Esophagus muscularis mucosa (tissue), 4 donors: Measurements from ENCODE around the gene ACSS1. TPM values are rescaled to one million over a fixed set of nuclear protein-coding genes. Genes with fewer than 3 reads are reported as not detected.

Experiments
- DNase-seq: peaks from one replicate; pipeline ENCODE4 v3.0.0-alpha.2; 2017; ENCODE audit errors: extremely low spot score
- H3K27ac ChIP-seq, 4 donors: fragments of 200-600 bp; sonication (generic); replicated peaks in 1 of 4; 1 replicate in 3 of 4; 2 replicates in 1 of 4; pipeline ENCODE4 v1.5.1; 2016 to 2019; ENCODE audit warnings: mild to moderate bottlenecking in 1 of 4
- H3K27me3 ChIP-seq, 4 donors: fragments of 200-600 bp; sonication (generic); one replicate each; pipeline versions ENCODE4 v1.5.1 to v1.6.0; 2016 to 2019
- H3K36me3 ChIP-seq, 4 donors: fragments of 200-600 bp; sonication (generic); one replicate each; pipeline ENCODE4 v1.5.1; 2016 to 2019
- H3K4me1 ChIP-seq, 4 donors: fragments of 200-600 bp; sonication (generic); one replicate each; pipeline ENCODE4 v1.5.1; 2016 to 2019
- H3K4me3 ChIP-seq, 4 donors: fragments of 200-600 bp; sonication (generic); 1 replicate in 2 of 4; 2 replicates in 2 of 4; pipeline ENCODE4 v1.5.1; 2016 to 2019; ENCODE audit warnings: mild to moderate bottlenecking in 4 of 4, moderate library complexity in 1 of 4
- H3K9me3 ChIP-seq, 4 donors: fragments of 200-600 bp; sonication (generic); 1 replicate in 3 of 4; 2 replicates in 1 of 4; pipeline ENCODE4 v1.5.1; 2016 to 2019
- CTCF ChIP-seq, 3 experiments: fragments of 200-600 bp in 2 of 3; fragments of 450-650 bp in 1 of 3; sonication (generic) in 2 of 3; IDR thresholded peaks; one replicate each; pipeline ENCODE4 v1.5.1; 2017 to 2019; ENCODE audit warnings: antibody characterized with exemption in 3 of 3, mild to moderate bottlenecking in 2 of 3, moderate library complexity in 1 of 3
- EP300 ChIP-seq: sonication (generic); formaldehyde crosslinking; IDR thresholded peaks from one replicate; pipeline ENCODE4 v1.6.1; 2017; ENCODE audit warnings: antibody characterized with exemption
- POLR2A ChIP-seq: fragments of 450-650 bp; IDR thresholded peaks from one replicate; pipeline ENCODE4 v1.6.1; 2017; ENCODE audit warnings: antibody characterized with exemption, moderate library complexity, mild to moderate bottlenecking, low read depth
- POLR2AphosphoS5 ChIP-seq, 2 donors: sonication (generic); formaldehyde crosslinking; IDR thresholded peaks; one replicate each; pipeline ENCODE4 v1.6.1; 2017; ENCODE audit warnings: antibody characterized with exemption in 2 of 2
- WGBS: methylation state at CpG from one replicate; pipeline ENCODE4 v1.1.5; 2018; 5-methylcytosine and 5-hydroxymethylcytosine counted together
- intact Hi-C: fragments of 100-400 bp; cut with DNase I; formaldehyde crosslinking; loops from one replicate; pipeline ENCODE4 v1.15.1; 2023
- total RNA-seq, 4 donors: library from RNA; depleted of rRNA; stranded (reverse); fragments of >200 nt; gene quantifications; one replicate each; pipeline versions ENCODE4 v1.1.0 to v1.2.1, GENCODE V29; 2016

ACSS1 gene
- total RNA-seq, 4 donors from 2014 or later = 36.6 to 154 (median 65.3) TPM

- no peaks in the 10 kb centered on the region for H3K4me1 ChIP-seq
- WGBS = 21% methylated on average over 2 of the region's 2 CpGs
- H3K27ac ChIP-seq = no peak overlapping the region
- no peaks in the 10 kb centered on the region for H3K9me3 ChIP-seq
- intact Hi-C loops = no loop called here
- DNase-seq = no peak
- no peaks in the 10 kb centered on the region for H3K36me3 ChIP-seq
- H3K27me3 ChIP-seq = no peaks in the 10 kb centered on the region
- no peak for TF ChIP-seq POLR2A
- no peak for TF ChIP-seq EP300
- TF ChIP-seq POLR2AphosphoS5 (IDR thresholded peaks at IDR 0.05) = no peak
- H3K4me3 ChIP-seq = no peak overlapping the region
Observed at GRCh38 chr20:25097498-25097897, 39.6 kb upstream of the ACSS1 start.

GRCh38 chr20:25090492-25091429, 32.8 kb upstream of the ACSS1 start:
- H3K4me3 ChIP-seq = no peak overlapping the region

GRCh38 chr20:25089662-25090061, 31.7 kb upstream of the ACSS1 start:
- intact Hi-C loops = no loop called here
- H3K27ac ChIP-seq = no peak overlapping the region
- peaks cover 0 to 7% (median 4%) of the 10 kb centered on the region in 4 donors for H3K4me1 ChIP-seq
- H3K27me3 ChIP-seq = peaks cover 0 to 63% (median 15%) of the 10 kb centered on the region in 4 donors
- peak; percentile 81 for DNase-seq
- no peak overlapping the region for H3K4me3 ChIP-seq
- no peak for TF ChIP-seq CTCF (IDR thresholded peaks at IDR 0.05)
- 89% methylated on average over 12 of the region's 12 CpGs for WGBS
- H3K36me3 ChIP-seq = no peaks in the 10 kb centered on the region
- no peaks in the 10 kb centered on the region for H3K9me3 ChIP-seq

More at GRCh38 chr20:25090492-25091429, 32.8 kb upstream of the ACSS1 start:
- peaks cover 0 to 52% (median 5%) of the 10 kb centered on the region in 4 donors for H3K27me3 ChIP-seq
- H3K9me3 ChIP-seq = no peaks in the 10 kb centered on the region
- 45% methylated on average over 12 of the region's 14 CpGs for WGBS
- H3K36me3 ChIP-seq = no peaks in the 10 kb centered on the region
- DNase-seq = no peak
- no peaks in the 10 kb centered on the region for H3K4me1 ChIP-seq
- TF ChIP-seq EP300 (no peak), POLR2AphosphoS5 (IDR thresholded peaks at IDR 0.05) (no peak), POLR2A (no peak), CTCF (IDR thresholded peaks at IDR 0.05) (no peak)
- no peak overlapping the region for H3K27ac ChIP-seq
- intact Hi-C loops = no loop called here

- Histone ChIP-seq H3K27me3 (peaks cover 0 to 69% (median 21%) of the 10 kb centered on the region in 4 donors), H3K27ac (no peak overlapping the region), H3K9me3 (no peaks in the 10 kb centered on the region), H3K36me3 (no peaks in the 10 kb centered on the region), H3K4me1 (peaks cover under 1 to 13% (median 10%) of the 10 kb centered on the region in 4 donors), H3K4me3 (no peak overlapping the region)
- peak; percentile 68 for DNase-seq
- TF ChIP-seq POLR2AphosphoS5 (IDR thresholded peaks at IDR 0.05) = no peak
- no peak for TF ChIP-seq POLR2A
- TF ChIP-seq CTCF (IDR thresholded peaks at IDR 0.05) = no peak
- no peak for TF ChIP-seq EP300
- intact Hi-C loops = no loop called here
Observed at GRCh38 chr20:25089096-25089495, 31.2 kb upstream of the ACSS1 start.

GRCh38 chr20:25088267-25088666, 30.3 kb upstream of the ACSS1 start:
- intact Hi-C loops = no loop called here
- Histone ChIP-seq H3K27me3 (peaks cover 0 to 77% (median 29%) of the 10 kb centered on the region in 4 donors), H3K36me3 (no peaks in the 10 kb centered on the region), H3K4me1 (peaks cover 9 to 21% (median 18%) of the 10 kb centered on the region in 4 donors), H3K9me3 (no peaks in the 10 kb centered on the region), H3K4me3 (no peak overlapping the region), H3K27ac (no peak overlapping the region)
- WGBS = 73% methylated on average over 5 of the region's 6 CpGs
- DNase-seq = peak; percentile 64
- no peak for TF ChIP-seq EP300
- TF ChIP-seq CTCF (IDR thresholded peaks at IDR 0.05) = no peak
- no peak for TF ChIP-seq POLR2AphosphoS5 (IDR thresholded peaks at IDR 0.05)
- TF ChIP-seq POLR2A = no peak
